ENCODE results near the gene CRIP1. TPM values are rescaled to one million over a fixed set of nuclear protein-coding genes. Genes with fewer than 3 reads are reported as not detected.
A peak's percentile ranks its signal among the peaks of the same experiment; 100 is the strongest.

CRIP1 gene
- total RNA-seq, 1 experiment from 2014 or later = 48.7 TPM

DNA sequence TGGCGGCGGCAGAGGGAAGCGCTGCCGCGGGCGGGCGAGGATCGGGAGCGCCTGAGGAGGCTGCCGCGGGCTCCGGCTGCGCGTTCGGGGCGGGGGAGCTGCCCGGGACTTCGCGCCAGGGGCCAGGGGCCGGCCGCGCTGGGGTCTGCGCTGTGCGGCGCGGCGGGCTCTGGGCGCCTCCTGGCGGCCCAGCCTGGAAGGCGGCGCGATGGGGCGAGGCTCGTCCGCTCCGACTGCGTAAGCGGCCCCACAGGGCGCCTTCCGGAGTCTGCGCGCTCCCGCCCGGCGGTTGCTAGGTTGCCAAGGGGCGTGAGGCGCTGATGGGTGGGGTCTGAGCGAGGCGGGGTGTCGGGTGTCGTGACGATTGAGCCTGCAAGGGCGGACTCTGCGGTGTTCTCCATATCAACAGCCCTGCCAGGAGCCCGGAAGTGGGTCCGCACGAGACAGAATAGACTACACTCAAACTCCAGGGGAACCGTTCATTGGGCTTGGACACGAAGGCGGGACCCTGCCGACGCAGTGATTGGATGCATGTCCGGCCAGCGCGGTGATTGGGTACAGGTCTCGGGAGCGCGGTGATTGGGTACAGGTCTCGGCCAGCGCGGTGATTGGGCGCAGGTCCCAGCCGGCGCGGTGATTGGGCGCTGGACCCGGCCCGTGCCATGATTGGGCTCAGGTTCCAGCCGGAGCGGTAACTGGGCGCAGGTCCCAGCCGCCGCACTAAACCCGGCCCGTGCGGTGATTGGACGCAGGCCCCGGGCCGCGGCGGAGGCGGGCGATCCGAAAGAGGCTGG lies 4.1 kb downstream of the CRIP1 start, which contains the start of gene TEDC1:
TSS of gene TEDC1 (plus strand) at position 675 of the 794 bp plus-strand sequence. CDS start 130 bp downstream, outside the sequence.
- no peaks in the 10 kb centered on the region for H3K9me2 ChIP-seq (replicated peaks; ENCODE audit: low read length)
- H3K4me2 ChIP-seq (ENCODE audit: low read length) = peak within 1 kb of the TSS; percentile 99
- no TSS peak for BruUV-seq (replicated peaks)
- peak within 1 kb of the TSS; percentile 80 for H3K27ac ChIP-seq (ENCODE audit: low read length)
- ChIA-PET POLR2A (ENCODE audit: unreplicated experiment) (interaction anchor here (0.5 to 1.7 kb wide), 2 partner anchors 10 to 55 kb away, joined by 3 to 18 read pairs; no protein-coding TSS in a partner anchor), CTCF (interaction anchor here (0.7 to 2.7 kb wide), 5 partner anchors 10 to 120 kb away, joined by 3 to 24 read pairs (median 7); no protein-coding TSS in a partner anchor)
- H3F3A ChIP-seq (ENCODE audit: low read length, unreplicated experiment) = no peaks in the 10 kb centered on the region
- no peaks in the 10 kb centered on the region for H3K27me3 ChIP-seq (ENCODE audit: low read length)
- H3K4me3 ChIP-seq (ENCODE audit: low read length) = peak within 1 kb of the TSS; percentile 86
- H3K79me2 ChIP-seq (ENCODE audit: low read length) = peaks cover 13% of the 10 kb centered on the region
- ATAC-seq (peak; percentile 73), DNase-seq (peak; percentile 99)
- TF ChIP-seq, protein P1, sequence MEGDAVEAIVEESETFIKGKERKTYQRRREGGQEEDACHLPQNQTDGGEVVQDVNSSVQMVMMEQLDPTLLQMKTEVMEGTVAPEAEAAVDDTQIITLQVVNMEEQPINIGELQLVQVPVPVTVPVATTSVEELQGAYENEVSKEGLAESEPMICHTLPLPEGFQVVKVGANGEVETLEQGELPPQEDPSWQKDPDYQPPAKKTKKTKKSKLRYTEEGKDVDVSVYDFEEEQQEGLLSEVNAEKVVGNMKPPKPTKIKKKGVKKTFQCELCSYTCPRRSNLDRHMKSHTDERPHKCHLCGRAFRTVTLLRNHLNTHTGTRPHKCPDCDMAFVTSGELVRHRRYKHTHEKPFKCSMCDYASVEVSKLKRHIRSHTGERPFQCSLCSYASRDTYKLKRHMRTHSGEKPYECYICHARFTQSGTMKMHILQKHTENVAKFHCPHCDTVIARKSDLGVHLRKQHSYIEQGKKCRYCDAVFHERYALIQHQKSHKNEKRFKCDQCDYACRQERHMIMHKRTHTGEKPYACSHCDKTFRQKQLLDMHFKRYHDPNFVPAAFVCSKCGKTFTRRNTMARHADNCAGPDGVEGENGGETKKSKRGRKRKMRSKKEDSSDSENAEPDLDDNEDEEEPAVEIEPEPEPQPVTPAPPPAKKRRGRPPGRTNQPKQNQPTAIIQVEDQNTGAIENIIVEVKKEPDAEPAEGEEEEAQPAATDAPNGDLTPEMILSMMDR (conservative IDR thresholded peaks at IDR 0.05; ENCODE audit: low read depth, low read length) = peak; percentile 53
- TF ChIP-seq EZH2 (IDR thresholded peaks at IDR 0.05; ENCODE audit: low read length, unreplicated experiment) (no peak), EZH2phosphoT487 (IDR thresholded peaks at IDR 0.05; ENCODE audit: borderline replicate concordance, low read length) (no peak)
- peaks cover 11% of the 10 kb centered on the region for H4K20me1 ChIP-seq (ENCODE audit: low read length)
- no peaks in the 10 kb centered on the region for H3K36me3 ChIP-seq (ENCODE audit: low read depth, low read length)
- H3K9me3 ChIP-seq (ENCODE audit: low read length) = no peaks in the 10 kb centered on the region
- peak within 1 kb of the TSS; percentile 93 for H3K9ac ChIP-seq (ENCODE audit: low read length)
- intact Hi-C loops (cut with micrococcal nuclease) = loop anchor here (1.0 to 2.0 kb wide), 4 partner anchors 8 to 119 kb away; no protein-coding TSS in a partner anchor
- peaks cover 19% of the 10 kb centered on the region for H3K4me1 ChIP-seq (ENCODE audit: insufficient read depth, low read length)
- peak within 1 kb of the TSS; percentile 86; the same call in 1 of the 2 replicates for H2AFZ ChIP-seq (ENCODE audit: low read length)

DNA sequence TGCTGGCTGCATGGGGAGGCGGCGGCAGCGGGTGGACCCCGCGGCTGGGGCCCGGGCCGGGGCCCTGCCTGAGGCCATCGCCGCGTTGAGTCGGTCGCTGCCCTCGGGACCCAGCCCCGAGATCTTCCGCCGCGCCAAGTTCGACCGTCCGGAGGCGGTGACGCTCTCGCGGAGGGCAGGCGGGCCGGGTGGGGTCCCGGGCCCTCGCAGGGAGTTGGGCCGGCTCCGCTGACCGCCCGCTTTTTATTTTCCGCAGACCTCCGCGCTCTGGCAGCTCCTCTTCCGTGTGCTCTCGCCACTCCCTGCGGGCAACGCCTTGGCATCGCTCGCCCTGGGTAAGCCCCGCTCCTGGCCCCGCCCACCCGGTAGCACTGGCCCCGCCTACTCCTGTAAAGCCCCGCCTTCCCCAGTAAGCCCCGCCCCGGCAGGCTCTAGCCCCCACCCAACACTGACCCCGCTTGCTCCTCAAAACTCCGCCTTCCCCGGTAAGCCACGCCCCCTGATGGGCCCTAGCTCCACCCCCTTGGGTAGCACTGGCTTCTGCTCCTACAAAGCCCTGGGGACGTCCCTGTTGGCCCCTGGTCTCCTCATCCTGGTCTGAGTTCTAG lies 4.8 kb downstream of the CRIP1 start:
- Histone ChIP-seq H3K79me2 (ENCODE audit: low read length) (peaks cover 13% of the 10 kb centered on the region), H3K4me2 (ENCODE audit: low read length) (peak overlapping the region; percentile 83), H3K27ac (ENCODE audit: low read length) (peak overlapping the region; percentile 80), H3K9ac (ENCODE audit: low read length) (peak overlapping the region; percentile 93), H3K9me2 (replicated peaks; ENCODE audit: low read length) (no peaks in the 10 kb centered on the region), H3K36me3 (ENCODE audit: low read depth, low read length) (no peaks in the 10 kb centered on the region), H4K20me1 (ENCODE audit: low read length) (peaks cover 11% of the 10 kb centered on the region), H3K27me3 (ENCODE audit: low read length) (no peaks in the 10 kb centered on the region), H3F3A (ENCODE audit: low read length, unreplicated experiment) (no peaks in the 10 kb centered on the region), H3K4me3 (ENCODE audit: low read length) (peak overlapping the region; percentile 81), H3K4me1 (ENCODE audit: insufficient read depth, low read length) (peaks cover 19% of the 10 kb centered on the region), H3K9me3 (ENCODE audit: low read length) (no peaks in the 10 kb centered on the region), H2AFZ (ENCODE audit: low read length) (peak overlapping the region; percentile 63; the same call in 1 of the 2 replicates)
- DNase-seq (peak; percentile 77), ATAC-seq (peak; percentile 9)
- TF ChIP-seq EZH2phosphoT487 (IDR thresholded peaks at IDR 0.05; ENCODE audit: borderline replicate concordance, low read length) = no peak
- TF ChIP-seq, protein P1 (conservative IDR thresholded peaks at IDR 0.05; ENCODE audit: low read depth, low read length) = no peak
- no peak for TF ChIP-seq EZH2 (IDR thresholded peaks at IDR 0.05; ENCODE audit: low read length, unreplicated experiment)
- CTCF ChIA-PET = interaction anchor here (0.9 to 2.7 kb wide), 3 partner anchors 10 to 37 kb away, joined by 5 to 24 read pairs (median 11); no protein-coding TSS in a partner anchor
- intact Hi-C loops (cut with micrococcal nuclease) = loop anchor here (2.0 kb wide), 2 partner anchors 37 to 43 kb away; no protein-coding TSS in a partner anchor
- no TSS peak for BruUV-seq (replicated peaks)
- POLR2A ChIA-PET (ENCODE audit: unreplicated experiment) = no interaction called here
